ENCODE measurements around the gene ACTN2.

ACTN2 gene

GRCh38 chr1:236744533-236744932, 58.2 kb downstream of the ACTN2 start:
- DNase-seq: no peak

- no peak for DNase-seq
These were observed 60.5 kb downstream of the ACTN2 start for GRCh38 chr1:236746785-236747184.

GRCh38 chr1:236747311-236747985, 61.1 kb downstream of the ACTN2 start:
- DNase-seq: no peak

GRCh38 chr1:236748268-236748870, 62.1 kb downstream of the ACTN2 start:
- no peak for DNase-seq

GRCh38 chr1:236750928-236751327, 64.6 kb downstream of the ACTN2 start:
- DNase-seq: no peak

- no peak for DNase-seq
These were observed 65.1 kb downstream of the ACTN2 start for GRCh38 chr1:236751385-236751784.

GRCh38 chr1:236751935-236752334, 65.6 kb downstream of the ACTN2 start:
- no peak for DNase-seq

GRCh38 chr1:236753516-236753915, 67.2 kb downstream of the ACTN2 start:
- DNase-seq: peak; percentile 32

GRCh38 chr1:236753964-236754363, 67.7 kb downstream of the ACTN2 start:
- DNase-seq: no peak

- no peak for DNase-seq
These were observed 68.4 kb downstream of the ACTN2 start for GRCh38 chr1:236754525-236755210.

- no peak for DNase-seq
These were observed 71.3 kb downstream of the ACTN2 start for GRCh38 chr1:236757640-236758039.

GRCh38 chr1:236759252-236759859, 73.1 kb downstream of the ACTN2 start:
- DNase-seq: peak; percentile 39

GRCh38 chr1:236760480-236760879, 74.2 kb downstream of the ACTN2 start:
- no peak for DNase-seq

- DNase-seq: no peak
These were observed 74.7 kb downstream of the ACTN2 start for GRCh38 chr1:236760986-236761385.

- no peak for DNase-seq
These were observed 75.3 kb downstream of the ACTN2 start for GRCh38 chr1:236761397-236762132.

GRCh38 chr1:236762410-236762809, 76.1 kb downstream of the ACTN2 start:
- no peak for DNase-seq

- no peak for DNase-seq
These were observed 79.5 kb downstream of the ACTN2 start for GRCh38 chr1:236765831-236766230.

GRCh38 chr1:236766506-236766905, 80.2 kb downstream of the ACTN2 start:
- DNase-seq: no peak

GRCh38 chr1:236767276-236767675, 81.0 kb downstream of the ACTN2 start:
- DNase-seq: no peak

- DNase-seq: no peak
These were observed 82.3 kb downstream of the ACTN2 start for GRCh38 chr1:236768601-236769000.

GRCh38 chr1:236773919-236774318, 87.6 kb downstream of the ACTN2 start:
- no peak for DNase-seq

- DNase-seq: peak; percentile 22
These were observed 88.6 kb downstream of the ACTN2 start for GRCh38 chr1:236774926-236775325.

- no peak for DNase-seq
These were observed 93.0 kb downstream of the ACTN2 start for GRCh38 chr1:236779312-236779711.

Measured in HCEC 1CT (cell line).